Measurements from ENCODE around the gene UBAP2.

- TF ChIP-seq POLR2AphosphoS5 (IDR thresholded peaks at IDR 0.05; ENCODE audit: insufficient read depth, low read depth, low read length) = no peak
- TF ChIP-seq POLR2A (IDR thresholded peaks at IDR 0.05; ENCODE audit: low read depth, low read length) = no peak
- no peak for TF ChIP-seq MYC (IDR thresholded peaks at IDR 0.05; ENCODE audit: low read depth, low read length)
- no peak for TF ChIP-seq EZH2 (IDR thresholded peaks at IDR 0.05; ENCODE audit: borderline replicate concordance, low read depth, low read length, severe bottlenecking)
- TF ChIP-seq, protein P1, sequence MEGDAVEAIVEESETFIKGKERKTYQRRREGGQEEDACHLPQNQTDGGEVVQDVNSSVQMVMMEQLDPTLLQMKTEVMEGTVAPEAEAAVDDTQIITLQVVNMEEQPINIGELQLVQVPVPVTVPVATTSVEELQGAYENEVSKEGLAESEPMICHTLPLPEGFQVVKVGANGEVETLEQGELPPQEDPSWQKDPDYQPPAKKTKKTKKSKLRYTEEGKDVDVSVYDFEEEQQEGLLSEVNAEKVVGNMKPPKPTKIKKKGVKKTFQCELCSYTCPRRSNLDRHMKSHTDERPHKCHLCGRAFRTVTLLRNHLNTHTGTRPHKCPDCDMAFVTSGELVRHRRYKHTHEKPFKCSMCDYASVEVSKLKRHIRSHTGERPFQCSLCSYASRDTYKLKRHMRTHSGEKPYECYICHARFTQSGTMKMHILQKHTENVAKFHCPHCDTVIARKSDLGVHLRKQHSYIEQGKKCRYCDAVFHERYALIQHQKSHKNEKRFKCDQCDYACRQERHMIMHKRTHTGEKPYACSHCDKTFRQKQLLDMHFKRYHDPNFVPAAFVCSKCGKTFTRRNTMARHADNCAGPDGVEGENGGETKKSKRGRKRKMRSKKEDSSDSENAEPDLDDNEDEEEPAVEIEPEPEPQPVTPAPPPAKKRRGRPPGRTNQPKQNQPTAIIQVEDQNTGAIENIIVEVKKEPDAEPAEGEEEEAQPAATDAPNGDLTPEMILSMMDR (IDR thresholded peaks at IDR 0.05; ENCODE audit: extremely low read depth in 1 of 2, insufficient read depth in 1 of 2, low read depth in 1 of 2, low read length in 2 of 2) = no peak
- TF ChIP-seq MAX (IDR thresholded peaks at IDR 0.05; ENCODE audit: insufficient read depth, insufficient read length) = no peak
- no peak for TF ChIP-seq GATA2 (IDR thresholded peaks at IDR 0.05; ENCODE audit: insufficient read depth, insufficient read length, low read depth, low read length)
Observed at GRCh38 chr9:33934188-33934878, 114.4 kb downstream of the UBAP2 start.

Data from endothelial cell of umbilical vein (primary cell).